Duodenal mucosa (tissue), 2 donors: ENCODE measurements around the gene CES5A.
"Not testable (repeated sequence)": the region's sequence is repeated elsewhere in the genome, so short reads cannot be mapped to it uniquely, and the experiment has no call there.

Experiments
- H3K27ac ChIP-seq: one replicate; pipeline ENCODE4 v1.7.0; 2013; ENCODE audit warnings: low read depth, low read length
- H3K27me3 ChIP-seq, 2 donors: one replicate each; pipeline ENCODE4 v1.7.0; 2013; ENCODE audit warnings: low read length in 2 of 2, control low read depth in 1 of 2; ENCODE audit not compliant: insufficient read depth in 2 of 2, control insufficient read depth in 1 of 2
- H3K36me3 ChIP-seq, 2 donors: one replicate each; pipeline ENCODE4 v1.7.0; 2013; ENCODE audit warnings: low read length in 2 of 2, control low read depth in 1 of 2; ENCODE audit not compliant: insufficient read depth in 2 of 2, control insufficient read depth in 1 of 2
- H3K4me1 ChIP-seq, 2 donors: one replicate each; pipeline ENCODE4 v1.7.0; 2013; ENCODE audit warnings: low read length in 2 of 2, control low read depth in 1 of 2; ENCODE audit not compliant: insufficient read depth in 2 of 2, control insufficient read depth in 1 of 2
- H3K4me3 ChIP-seq, 2 donors: one replicate each; pipeline ENCODE4 v1.7.0; 2013; ENCODE audit warnings: low read length in 2 of 2, low read depth in 1 of 2
- H3K9ac ChIP-seq, 2 donors: one replicate each; pipeline ENCODE4 v1.7.0; 2013; ENCODE audit warnings: low read length in 2 of 2, low read depth in 1 of 2
- H3K9me3 ChIP-seq, 2 donors: one replicate each; pipeline ENCODE4 v1.7.0; 2013; ENCODE audit warnings: low read length in 2 of 2, control low read depth in 1 of 2; ENCODE audit not compliant: control insufficient read depth in 1 of 2

Gene CES5A

GRCh38 chr16:55888546-55888945, 13.4 kb upstream of the CES5A start:
- H3K27me3 ChIP-seq, result no peaks in the 10 kb centered on the region
- H3K9me3 ChIP-seq, result no peaks in the 10 kb centered on the region
- no peaks in the 10 kb centered on the region for H3K4me1 ChIP-seq
- H3K9ac ChIP-seq, result no peak overlapping the region
- no peaks in the 10 kb centered on the region for H3K36me3 ChIP-seq
- H3K4me3 ChIP-seq, result no peak overlapping the region
- no peak overlapping the region for H3K27ac ChIP-seq

DNA sequence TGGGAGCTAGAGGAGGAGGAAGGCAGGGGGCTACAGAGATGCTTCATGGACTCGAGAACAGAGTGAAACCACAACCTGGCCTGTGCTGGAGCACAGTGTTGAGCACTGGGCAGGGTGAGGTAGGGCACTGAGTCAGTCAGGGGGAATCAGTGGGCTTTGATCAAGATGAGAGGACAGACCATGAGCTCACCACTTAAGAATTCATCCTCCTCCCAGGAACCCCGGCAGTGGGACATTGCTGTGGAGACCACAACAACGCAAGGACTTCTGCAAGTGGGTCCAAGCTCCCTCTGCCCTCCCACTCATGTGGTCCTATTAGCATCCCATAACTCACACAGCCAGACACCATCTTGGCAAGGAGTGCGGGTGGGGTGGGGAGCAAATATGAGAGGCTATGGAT, 1.7 kb upstream of the CES5A start:
- no peaks in the 10 kb centered on the region for H3K27me3 ChIP-seq
- no peaks in the 10 kb centered on the region for H3K9me3 ChIP-seq

GRCh38 chr16:55873122-55873521, 2.1 kb downstream of the CES5A start:
- Histone ChIP-seq H3K4me1 (no peaks in the 10 kb centered on the region), H3K36me3 (no peaks in the 10 kb centered on the region), H3K27ac (no peak overlapping the region), H3K4me3 (no peak overlapping the region), H3K27me3 (no peaks in the 10 kb centered on the region), H3K9ac (no peak overlapping the region), H3K9me3 (no peaks in the 10 kb centered on the region)

More for the DNA sequence above, 1.7 kb upstream of the CES5A start:
- no peaks in the 10 kb centered on the region for H3K36me3 ChIP-seq
- no peak overlapping the region for H3K4me3 ChIP-seq
- no peak overlapping the region for H3K27ac ChIP-seq
- no peaks in the 10 kb centered on the region for H3K4me1 ChIP-seq
- no peak overlapping the region for H3K9ac ChIP-seq

DNA sequence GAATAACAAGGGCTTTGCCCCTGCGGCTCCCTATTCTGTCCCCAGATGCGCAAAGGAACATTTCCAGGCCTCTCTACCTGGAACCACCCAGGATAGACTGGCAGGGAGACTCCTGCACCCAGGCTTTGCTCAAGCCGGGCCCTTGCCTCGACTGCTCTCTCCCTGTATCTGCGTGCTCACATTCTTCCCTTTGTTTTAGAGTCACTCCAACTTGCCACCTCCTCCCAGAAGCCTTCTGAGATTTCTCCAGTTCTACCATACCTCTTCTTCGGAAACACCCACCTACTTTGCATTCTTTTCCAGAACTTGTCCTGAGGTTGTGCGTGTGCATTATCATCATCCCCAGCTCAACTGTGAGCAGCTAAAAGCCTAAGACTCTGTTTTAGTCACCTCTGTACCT, 3.0 kb downstream of the CES5A start:
- no peak overlapping the region for H3K4me3 ChIP-seq
- no peaks in the 10 kb centered on the region for H3K36me3 ChIP-seq
- no peaks in the 10 kb centered on the region for H3K27me3 ChIP-seq
- H3K4me1 ChIP-seq, result no peaks in the 10 kb centered on the region
- no peak overlapping the region for H3K27ac ChIP-seq
- no peaks in the 10 kb centered on the region for H3K9me3 ChIP-seq
- H3K9ac ChIP-seq, result no peak overlapping the region

GRCh38 chr16:55871411-55872038, 3.6 kb downstream of the CES5A start:
- Histone ChIP-seq H3K9ac (no peak overlapping the region), H3K36me3 (no peaks in the 10 kb centered on the region), H3K27ac (no peak overlapping the region), H3K9me3 (no peaks in the 10 kb centered on the region), H3K4me3 (no peak overlapping the region), H3K27me3 (no peaks in the 10 kb centered on the region), H3K4me1 (no peaks in the 10 kb centered on the region)

DNA sequence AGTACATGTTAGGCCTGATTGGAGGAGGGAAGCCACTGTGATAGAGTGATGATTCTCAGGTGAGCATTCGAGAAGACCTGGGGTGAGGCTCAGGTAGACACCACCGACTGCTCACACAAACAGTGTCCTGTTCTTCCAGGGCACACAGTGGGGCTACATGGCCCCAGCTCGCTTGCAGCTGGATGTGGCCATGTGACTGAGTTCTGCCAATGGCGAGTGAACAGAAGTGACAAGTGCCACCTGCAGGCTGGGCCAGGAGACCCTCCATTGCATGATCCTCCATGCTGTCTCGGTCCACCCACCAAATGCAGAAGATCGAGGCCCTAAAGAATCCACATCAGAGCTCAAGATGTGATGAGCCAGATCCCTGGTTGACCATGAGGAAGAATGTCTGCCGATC, 6.2 kb downstream of the CES5A start:
- H3K27me3 ChIP-seq, result no peaks in the 10 kb centered on the region
- H3K36me3 ChIP-seq, result no peaks in the 10 kb centered on the region
- H3K27ac ChIP-seq, result no peak overlapping the region
- H3K4me3 ChIP-seq, result no peak overlapping the region
- H3K9ac ChIP-seq, result no peak overlapping the region
- H3K4me1 ChIP-seq, result no peaks in the 10 kb centered on the region
- H3K9me3 ChIP-seq, result no peaks in the 10 kb centered on the region

GRCh38 chr16:55868137-55868536, 7.0 kb downstream of the CES5A start:
- no peaks in the 10 kb centered on the region for H3K9me3 ChIP-seq
- no peak overlapping the region for H3K27ac ChIP-seq
- no peak overlapping the region for H3K4me3 ChIP-seq
- H3K36me3 ChIP-seq, result no peaks in the 10 kb centered on the region
- no peaks in the 10 kb centered on the region for H3K27me3 ChIP-seq
- no peaks in the 10 kb centered on the region for H3K4me1 ChIP-seq
- H3K9ac ChIP-seq, result no peak overlapping the region

- Histone ChIP-seq H3K9ac (no peak overlapping the region), H3K27me3 (no peaks in the 10 kb centered on the region), H3K9me3 (no peaks in the 10 kb centered on the region), H3K36me3 (no peaks in the 10 kb centered on the region), H3K27ac (no peak overlapping the region), H3K4me1 (no peaks in the 10 kb centered on the region), H3K4me3 (no peak overlapping the region)
These were observed 13.9 kb downstream of the CES5A start for GRCh38 chr16:55861288-55861687.

- not testable (repeated sequence) for H3K36me3 ChIP-seq, H3K27me3 ChIP-seq, H3K9me3 ChIP-seq, H3K27ac ChIP-seq, H3K4me1 ChIP-seq, H3K9ac ChIP-seq, H3K4me3 ChIP-seq
These were observed 17.5 kb downstream of the CES5A start for GRCh38 chr16:55857650-55858049.

DNA sequence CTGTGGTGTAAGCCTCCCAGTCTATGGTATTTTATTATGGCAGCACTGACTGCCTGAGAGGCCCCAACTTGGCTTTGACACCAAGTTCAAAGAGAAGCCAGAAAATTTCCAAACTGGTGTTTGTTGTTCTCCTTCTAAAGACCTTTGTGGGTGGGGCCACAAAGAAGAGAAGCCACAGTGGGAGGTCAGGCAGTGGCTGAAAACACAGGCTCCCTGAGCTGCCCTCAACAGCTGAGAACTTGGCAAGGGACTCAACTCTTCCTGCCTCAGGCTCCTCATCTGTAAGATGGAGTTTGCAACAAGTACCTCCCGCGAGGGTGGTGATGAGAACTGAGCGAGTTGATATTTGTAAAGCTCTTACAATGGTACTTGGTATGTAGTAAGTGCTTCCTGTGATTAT, 18.2 kb downstream of the CES5A start:
- H3K4me1 ChIP-seq, result no peaks in the 10 kb centered on the region
- H3K27ac ChIP-seq, result no peak overlapping the region
- no peaks in the 10 kb centered on the region for H3K9me3 ChIP-seq
- H3K9ac ChIP-seq, result no peak overlapping the region
- no peaks in the 10 kb centered on the region for H3K27me3 ChIP-seq
- no peak overlapping the region for H3K4me3 ChIP-seq
- H3K36me3 ChIP-seq, result no peaks in the 10 kb centered on the region

GRCh38 chr16:55853114-55853513, 22.1 kb downstream of the CES5A start:
- Histone ChIP-seq H3K4me3 (no peak overlapping the region), H3K9me3 (no peaks in the 10 kb centered on the region), H3K27ac (no peak overlapping the region), H3K27me3 (peaks cover 0 to 3% of the 10 kb centered on the region in 2 donors), H3K4me1 (no peaks in the 10 kb centered on the region), H3K36me3 (no peaks in the 10 kb centered on the region), H3K9ac (no peak overlapping the region)
